Measurements from ENCODE around the gene LAMC2.

DNA sequence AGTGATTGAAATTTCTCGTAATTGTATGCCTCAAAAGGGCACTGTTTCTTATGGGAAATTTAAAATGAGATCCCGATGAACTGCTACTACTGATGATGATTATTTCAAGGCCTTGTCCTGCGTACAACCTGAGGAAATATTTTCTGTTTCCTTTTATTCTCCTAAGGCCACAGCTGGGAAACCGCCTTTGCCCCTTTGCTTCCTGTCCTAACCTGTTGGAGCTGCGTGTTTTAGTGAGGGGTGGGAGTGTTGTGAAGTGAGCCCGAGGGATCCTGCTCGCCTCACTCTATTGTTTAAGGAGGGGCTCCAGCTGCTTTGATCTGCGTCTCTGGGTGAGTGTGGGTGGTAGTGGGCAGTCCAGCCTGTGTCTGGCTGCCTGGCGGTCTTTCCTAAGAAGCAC lies 14.4 kb downstream of the LAMC2 start:
- TF ChIP-seq EZH2 (IDR thresholded peaks at IDR 0.05; ENCODE audit: borderline replicate concordance, low read depth, low read length, poor library complexity, severe bottlenecking), result no peak
- TF ChIP-seq, protein P1, sequence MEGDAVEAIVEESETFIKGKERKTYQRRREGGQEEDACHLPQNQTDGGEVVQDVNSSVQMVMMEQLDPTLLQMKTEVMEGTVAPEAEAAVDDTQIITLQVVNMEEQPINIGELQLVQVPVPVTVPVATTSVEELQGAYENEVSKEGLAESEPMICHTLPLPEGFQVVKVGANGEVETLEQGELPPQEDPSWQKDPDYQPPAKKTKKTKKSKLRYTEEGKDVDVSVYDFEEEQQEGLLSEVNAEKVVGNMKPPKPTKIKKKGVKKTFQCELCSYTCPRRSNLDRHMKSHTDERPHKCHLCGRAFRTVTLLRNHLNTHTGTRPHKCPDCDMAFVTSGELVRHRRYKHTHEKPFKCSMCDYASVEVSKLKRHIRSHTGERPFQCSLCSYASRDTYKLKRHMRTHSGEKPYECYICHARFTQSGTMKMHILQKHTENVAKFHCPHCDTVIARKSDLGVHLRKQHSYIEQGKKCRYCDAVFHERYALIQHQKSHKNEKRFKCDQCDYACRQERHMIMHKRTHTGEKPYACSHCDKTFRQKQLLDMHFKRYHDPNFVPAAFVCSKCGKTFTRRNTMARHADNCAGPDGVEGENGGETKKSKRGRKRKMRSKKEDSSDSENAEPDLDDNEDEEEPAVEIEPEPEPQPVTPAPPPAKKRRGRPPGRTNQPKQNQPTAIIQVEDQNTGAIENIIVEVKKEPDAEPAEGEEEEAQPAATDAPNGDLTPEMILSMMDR (conservative IDR thresholded peaks at IDR 0.05; ENCODE audit: low read depth, low read length), result no peak

All from A673 (cell line).